K562 (cell line): ENCODE data around the gene PHKB. TPM values are rescaled to one million over a fixed set of nuclear protein-coding genes. Genes with fewer than 3 reads are reported as not detected.
A peak's percentile ranks its signal among the peaks of the same experiment; 100 is the strongest.

ENCODE experiments used
- ATAC-seq: fragments of 200-7000 bp; cut with Tn5 transposase; 3 replicates; pipeline ENCODE4 v1.9.1; 2020; ENCODE audit warnings: moderate library complexity
- BruUV-seq: library from RNA; stranded (reverse); fragments of 400-500 nt; replicated peaks from 2 replicates; lab custom pipeline; 2021; lab: Mats Ljungman, UMichigan
- CTCF ChIA-PET: fragments of 300-600 bp; formaldehyde crosslinking; extraction: SDS; loops from one replicate; lab custom pipeline; 2021; ENCODE audit warnings: low intra/inter-chr PET ratio; lab: Yijun Ruan, JAX
- POLR2A ChIA-PET: fragments of 300-600, 350-650 bp; sonication (Branson Sonifier 250); formaldehyde crosslinking; extraction: SDS; loops from one replicate; lab custom pipeline; 2021; ENCODE audit warnings: antibody characterized with exemption, inconsistent platforms; lab: Yijun Ruan, JAX
- DNase-seq, 4 experiments: peaks; one replicate each; pipeline versions ENCODE4 v3.0.0 to v3.0.0-alpha.2; 2011 to 2018; ENCODE audit warnings: low spot score in 3 of 4, mixed read lengths in 3 of 4; ENCODE audit errors: extremely low read depth in 1 of 4
- FAIRE-seq: peaks from 2 replicates; lab custom pipeline; 2011; peaks lifted over from hg19 to GRCh38; lab: Jason Lieb, UNC
- H2AFZ ChIP-seq: 2 replicates; pipeline ENCODE4 v1.6.0; 2011; ENCODE audit warnings: low read depth, low read length, control low read depth, inconsistent platforms
- H3K27ac ChIP-seq: fragments of 200-600 bp; 3 replicates; pipeline ENCODE4 v1.8.0; 2011; ENCODE audit warnings: low read depth, mild to moderate bottlenecking, control low read depth, inconsistent platforms, low read length, moderate library complexity, mixed read lengths; ENCODE audit errors: extremely low read depth
- H3K27me3 ChIP-seq, 2 experiments: fragments of 300-600 bp in 1 of 2; 2 replicates in 1 of 2; 3 replicates in 1 of 2; pipeline versions ENCODE4 v1.6.0 to v1.8.0; 2011; ENCODE audit warnings: inconsistent platforms in 2 of 2, low read length in 2 of 2, mild to moderate bottlenecking in 1 of 2, mixed read lengths in 1 of 2, moderate library complexity in 1 of 2; ENCODE audit not compliant: control insufficient read depth in 2 of 2, insufficient read depth in 2 of 2
- H3K36me3 ChIP-seq: fragments of 300-600 bp; 3 replicates; pipeline ENCODE4 v1.8.0; 2011; ENCODE audit warnings: mild to moderate bottlenecking, low read length, inconsistent platforms; ENCODE audit not compliant: control insufficient read depth, insufficient read depth
- H3K4me1 ChIP-seq, 2 experiments: fragments of 200-600 bp in 1 of 2; replicated peaks in 1 of 2; 2 replicates in 1 of 2; 3 replicates in 1 of 2; pipeline versions ENCODE4 v1.5.1 to v1.8.0; 2011; ENCODE audit warnings: inconsistent platforms in 2 of 2, low read length in 2 of 2, mild to moderate bottlenecking in 1 of 2, mixed read lengths in 1 of 2, moderate library complexity in 1 of 2; ENCODE audit not compliant: control insufficient read depth in 2 of 2, insufficient read depth in 2 of 2
- H3K4me2 ChIP-seq: 2 replicates; pipeline ENCODE4 v1.6.1; 2011; ENCODE audit warnings: low read length, control low read depth, inconsistent platforms, mixed read lengths; ENCODE audit not compliant: insufficient read depth
- H3K4me3 ChIP-seq: fragments of 200-600 bp; sonication (generic), shearing (Covaris generic); 2 replicates; pipeline ENCODE4 v1.5.1; 2016; ENCODE audit warnings: control low read depth, inconsistent platforms
- H3K79me2 ChIP-seq: fragments of 200-600 bp; 3 replicates; pipeline ENCODE4 v1.8.0; 2011; ENCODE audit warnings: low read length, inconsistent platforms; ENCODE audit not compliant: control insufficient read depth, insufficient read depth
- H3K9ac ChIP-seq, 2 experiments: 2 replicates each; pipeline versions ENCODE4 v1.6.0 to v1.6.1; 2011; ENCODE audit warnings: low read depth in 2 of 2, low read length in 2 of 2, control low read depth in 1 of 2, inconsistent platforms in 1 of 2, mild to moderate bottlenecking in 1 of 2, mixed read lengths in 1 of 2; ENCODE audit not compliant: insufficient read depth in 1 of 2
- H3K9me1 ChIP-seq: one replicate; pipeline ENCODE4 v1.6.0; 2011; ENCODE audit warnings: inconsistent platforms, mild to moderate bottlenecking, low read length, moderate library complexity; ENCODE audit not compliant: control insufficient read depth, insufficient read depth
- H3K9me3 ChIP-seq: replicated peaks from 2 replicates; pipeline ENCODE4 v1.5.1; 2011; ENCODE audit warnings: low read depth, low read length, inconsistent platforms; ENCODE audit not compliant: control insufficient read depth, insufficient read depth
- H4K20me1 ChIP-seq: replicated peaks from 2 replicates; pipeline ENCODE4 v1.6.1; 2011; ENCODE audit warnings: low read length, inconsistent platforms, mixed read lengths; ENCODE audit not compliant: control insufficient read depth, insufficient read depth
- BMI1 ChIP-seq: fragments of 150-350 bp; IDR thresholded peaks from 2 replicates; pipeline ENCODE4 v1.6.1; 2014; ENCODE audit warnings: low read length
- BRD9 ChIP-seq: fragments of 450-650 bp; IDR thresholded peaks from 2 replicates; pipeline ENCODE4 v1.6.1; 2018; ENCODE audit warnings: low read depth; ENCODE audit not compliant: partially characterized antibody
- EP400 ChIP-seq: fragments of 450-650 bp; IDR thresholded peaks from 2 replicates; pipeline ENCODE4 v1.6.1; 2017; ENCODE audit warnings: antibody characterized with exemption, mild to moderate bottlenecking, moderate library complexity
- L3MBTL2 ChIP-seq: fragments of 450-650 bp; IDR thresholded peaks from 2 replicates; pipeline ENCODE4 v1.6.1; 2016; ENCODE audit warnings: mild to moderate bottlenecking, moderate library complexity
- MYC ChIP-seq, 2 experiments: fragments of 250-450 bp in 1 of 2; sonication (Bioruptor Pico) in 1 of 2; IDR thresholded peaks; 2 replicates each; pipeline versions ENCODE4 v1.5.1 to v1.6.1; 2012 to 2021; ENCODE audit warnings: low read depth in 2 of 2, borderline replicate concordance in 1 of 2, improper control_type of control experiment in 1 of 2, low read length in 1 of 2, mild to moderate bottlenecking in 1 of 2, moderate library complexity in 1 of 2
- PHF8 ChIP-seq: fragments of 200-600 bp; sonication (generic); IDR thresholded peaks from 2 replicates; pipeline ENCODE4 v1.6.1; 2012; ENCODE audit warnings: mixed run types, mild to moderate bottlenecking, inconsistent platforms, low read length, moderate library complexity, borderline replicate concordance
- POLR2A ChIP-seq: fragments of 450-650 bp; conservative IDR thresholded peaks from 2 replicates; pipeline ENCODE4 v1.6.1; 2016
- PTRF ChIP-seq: fragments of 450-650 bp; IDR thresholded peaks from 2 replicates; pipeline ENCODE4 v1.6.1; 2016; ENCODE audit warnings: mild to moderate bottlenecking, missing genetic modification characterization, missing compliant biosample characterization
- SLC30A9 ChIP-seq: fragments of 250-450 bp; sonication (Bioruptor Pico); IDR thresholded peaks from 2 replicates; pipeline ENCODE4 v1.8.0; 2022; ENCODE audit warnings: mild to moderate bottlenecking, moderate library complexity
- SMAD1 ChIP-seq: fragments of 150-350 bp; IDR thresholded peaks from 2 replicates; pipeline ENCODE4 v1.6.1; 2014; ENCODE audit warnings: low read length, low read depth; ENCODE audit not compliant: partially characterized antibody
- SPI1 ChIP-seq: IDR thresholded peaks from 2 replicates; pipeline ENCODE4 v1.6.1; 2011; ENCODE audit warnings: low read depth, low read length, control low read depth, borderline replicate concordance
- TBP ChIP-seq: optimal IDR thresholded peaks from 2 replicates; pipeline ENCODE3; 2011; ENCODE audit warnings: low read depth, low read length, improper control_type of control experiment
- ZNF184 ChIP-seq: sonication (generic); formaldehyde crosslinking; IDR thresholded peaks from 2 replicates; pipeline ENCODE4 v1.5.0; 2020; ENCODE audit warnings: missing genetic modification reagents
- WGBS: fragments of 100-300 bp; shearing (Covaris generic); methylation state at CpG from one replicate; pipeline ENCODE4 v1.1.6; 2016; ENCODE audit warnings: low coverage, mixed read lengths; ENCODE audit not compliant: insufficient coverage; ENCODE audit errors: missing lambda C conversion rate; 5-methylcytosine and 5-hydroxymethylcytosine counted together
- in situ Hi-C: fragments of 300-500 bp; cut with MboI; formaldehyde crosslinking; loops from 4 replicates; pipeline ENCODE4 v1.15.0; 2018; ENCODE audit warnings: inconsistent platforms, mixed read lengths
- intact Hi-C: fragments of 100-400 bp; cut with micrococcal nuclease; formaldehyde crosslinking; loops from 2 replicates; pipeline ENCODE4 v1.14.2; 2022
- polyA plus RNA-seq, 8 experiments: library from polyadenylated mRNA; depleted of rRNA in 4 of 8; stranded (reverse) in 5 of 8; unstranded in 3 of 8; fragments of >200 nt; fragmentation: Nextera tagmentation in 2 of 8; fragmentation: Illumina TruSeq in 1 of 8; extraction: Ambion mirVana in 2 of 8; extraction: Trizol in 1 of 8; gene quantifications; 2 replicates each; pipeline versions ENCODE4 v1.2.1 to v1.2.3, GENCODE V29; 2011 to 2014; ENCODE audit warnings: inconsistent platforms in 1 of 8, missing spikeins in 1 of 8
- total RNA-seq, 7 experiments: library from RNA; depleted of rRNA in 6 of 7; stranded (reverse); fragments of >200 nt in 6 of 7; fragmentation: Illumina TruSeq in 2 of 7; extraction: Trizol in 2 of 7; gene quantifications; 2 replicates each; pipeline versions ENCODE4 v1.2.1 to v1.2.3, GENCODE V29; 2011 to 2021; ENCODE audit warnings: low replicate concordance in 1 of 7
- TF ChIP-seq, protein P1 (sequence below): IDR thresholded peaks from 2 replicates; pipeline ENCODE4 v1.6.1; 2016; ENCODE audit warnings: missing genetic modification characterization, missing compliant biosample characterization
- TF ChIP-seq, protein P2 (sequence below), 2 experiments: fragments of 450-650 bp; IDR thresholded peaks; 2 replicates each; pipeline ENCODE4 v1.6.1; 2016
- TF ChIP-seq, protein P3 (sequence below): sonication (generic); formaldehyde crosslinking; IDR thresholded peaks from 2 replicates; pipeline ENCODE4 v1.8.0; 2022; ENCODE audit warnings: mild to moderate bottlenecking, low read depth, missing genetic modification reagents

The PHKB gene
- total and polyA plus RNA-seq, 9 of the 15 experiments (the other 6 are each of a cell fraction or from before 2014, with no cell fraction given), result 24.7 to 92.3 (median 67.0) TPM

DNA sequence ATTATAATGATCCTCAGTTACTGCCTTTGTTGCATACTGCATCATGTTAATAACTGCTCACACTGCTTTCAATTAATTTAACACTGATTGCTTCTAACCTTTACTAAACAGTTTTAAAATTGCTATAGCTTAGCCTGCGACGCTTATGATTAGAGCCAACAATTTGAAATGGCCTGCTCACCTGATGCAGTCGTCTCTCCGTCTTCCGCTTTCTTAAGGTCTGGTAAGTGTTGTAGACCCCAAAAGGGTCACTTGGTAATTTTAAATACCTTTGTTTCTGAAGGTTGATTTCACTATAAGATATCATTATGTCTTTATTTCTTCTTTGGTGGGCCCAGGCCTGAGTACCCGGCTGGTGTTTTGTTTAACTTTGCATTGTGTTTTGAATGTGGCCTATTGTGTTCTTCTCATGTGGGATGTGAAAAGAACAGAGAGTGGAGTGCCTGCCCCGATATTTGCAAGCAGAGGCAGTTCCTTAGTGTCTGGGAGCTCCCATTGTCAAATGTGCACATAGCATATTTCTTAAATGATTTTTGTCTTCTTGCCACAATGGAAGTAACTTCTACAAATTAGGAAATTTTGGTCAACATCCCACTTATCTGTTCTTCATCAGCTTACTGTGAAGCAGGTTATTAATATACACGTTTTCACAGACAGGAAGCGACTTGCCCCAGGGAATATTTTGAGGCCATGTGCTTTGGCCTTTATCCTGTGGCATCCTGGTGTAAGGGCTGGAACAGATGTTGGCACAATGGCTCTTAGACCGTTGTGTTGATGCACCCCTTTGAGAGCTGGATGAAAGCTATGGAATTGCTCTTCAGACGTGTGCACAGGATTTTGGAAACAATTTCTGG is 2.9 kb downstream of the PHKB start:
- Histone ChIP-seq H3K9me3 (no peaks in the 10 kb centered on the region), H3K4me2 (peak overlapping the region; percentile 87), H3K9me1 (no peaks in the 10 kb centered on the region), H3K36me3 (peaks cover 26% of the 10 kb centered on the region; the same call in 2 of the 3 replicates), H3K9ac (peak overlapping the region; percentile 77 to 98; a peak in 3 of 4 replicates), H3K27ac (peak overlapping the region; percentile 99), H4K20me1 (no peaks in the 10 kb centered on the region), H3K4me1 (peaks cover 0 to 34% of the 10 kb centered on the region in 2 experiments; a peak in 4 of 5 replicates), H2AFZ (peak overlapping the region; percentile 51), H3K4me3 (peak overlapping the region; percentile 56), H3K79me2 (peaks cover 93% of the 10 kb centered on the region), H3K27me3 (no peaks in the 10 kb centered on the region)
- ChIA-PET CTCF (no interaction called here), POLR2A (interaction anchor here (0.7 kb wide), 2 partner anchors 201 to 459 kb away, joined by 3 read pairs; no protein-coding TSS in a partner anchor)
- no TSS peak for BruUV-seq
- in situ Hi-C loops (no loop called here), intact Hi-C loops (loop anchor here (2.0 to 10.0 kb wide), 5 partner anchors 29 to 322 kb away; partner anchors contain the start of gene NETO2)
- DNase-seq, result peak in 1 of 4 experiments; percentile 54
- ATAC-seq, result peak; percentile 9
- WGBS, result 3% methylated on average over 11 of the region's 11 CpGs
- FAIRE-seq, result no peak
- TF ChIP-seq, protein P1, sequence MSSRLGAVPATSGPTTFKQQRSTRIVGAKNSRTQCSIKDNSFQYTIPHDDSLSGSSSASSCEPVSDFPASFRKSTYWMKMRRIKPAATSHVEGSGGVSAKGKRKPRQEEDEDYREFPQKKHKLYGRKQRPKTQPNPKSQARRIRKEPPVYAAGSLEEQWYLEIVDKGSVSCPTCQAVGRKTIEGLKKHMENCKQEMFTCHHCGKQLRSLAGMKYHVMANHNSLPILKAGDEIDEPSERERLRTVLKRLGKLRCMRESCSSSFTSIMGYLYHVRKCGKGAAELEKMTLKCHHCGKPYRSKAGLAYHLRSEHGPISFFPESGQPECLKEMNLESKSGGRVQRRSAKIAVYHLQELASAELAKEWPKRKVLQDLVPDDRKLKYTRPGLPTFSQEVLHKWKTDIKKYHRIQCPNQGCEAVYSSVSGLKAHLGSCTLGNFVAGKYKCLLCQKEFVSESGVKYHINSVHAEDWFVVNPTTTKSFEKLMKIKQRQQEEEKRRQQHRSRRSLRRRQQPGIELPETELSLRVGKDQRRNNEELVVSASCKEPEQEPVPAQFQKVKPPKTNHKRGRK (tag), result no peak
- no peak for TF ChIP-seq SLC30A9 (CRISPR knock-in tag)
- TF ChIP-seq, protein P2, sequence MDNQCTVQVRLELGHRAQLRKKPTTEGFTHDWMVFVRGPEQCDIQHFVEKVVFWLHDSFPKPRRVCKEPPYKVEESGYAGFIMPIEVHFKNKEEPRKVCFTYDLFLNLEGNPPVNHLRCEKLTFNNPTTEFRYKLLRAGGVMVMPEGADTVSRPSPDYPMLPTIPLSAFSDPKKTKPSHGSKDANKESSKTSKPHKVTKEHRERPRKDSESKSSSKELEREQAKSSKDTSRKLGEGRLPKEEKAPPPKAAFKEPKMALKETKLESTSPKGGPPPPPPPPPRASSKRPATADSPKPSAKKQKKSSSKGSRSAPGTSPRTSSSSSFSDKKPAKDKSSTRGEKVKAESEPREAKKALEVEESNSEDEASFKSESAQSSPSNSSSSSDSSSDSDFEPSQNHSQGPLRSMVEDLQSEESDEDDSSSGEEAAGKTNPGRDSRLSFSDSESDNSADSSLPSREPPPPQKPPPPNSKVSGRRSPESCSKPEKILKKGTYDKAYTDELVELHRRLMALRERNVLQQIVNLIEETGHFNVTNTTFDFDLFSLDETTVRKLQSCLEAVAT (IDR thresholded peaks at IDR 0.05), result peak; percentile 62 to 66; a peak in 2 of 4 replicates
- no peak for TF ChIP-seq ZNF184 (CRISPR knock-in tag)
- no peak for TF ChIP-seq SMAD1
- peak; percentile 83 for TF ChIP-seq MYC (IDR thresholded peaks at IDR 0.05; ENCODE audit: low read depth, low read length)
- no peak for TF ChIP-seq MYC (CRISPR knock-in tag; IDR thresholded peaks at IDR 0.05; ENCODE audit: borderline replicate concordance, low read depth)
- TF ChIP-seq EP400, result peak; percentile 67; the same call in 1 of the 2 replicates
- TF ChIP-seq TBP, result peak; percentile 13
- peak; percentile 50; the same call in 1 of the 2 replicates for TF ChIP-seq SPI1
- TF ChIP-seq L3MBTL2, result peak; percentile 58; the same call in 1 of the 2 replicates
- no peak for TF ChIP-seq BMI1
- TF ChIP-seq, protein P3, sequence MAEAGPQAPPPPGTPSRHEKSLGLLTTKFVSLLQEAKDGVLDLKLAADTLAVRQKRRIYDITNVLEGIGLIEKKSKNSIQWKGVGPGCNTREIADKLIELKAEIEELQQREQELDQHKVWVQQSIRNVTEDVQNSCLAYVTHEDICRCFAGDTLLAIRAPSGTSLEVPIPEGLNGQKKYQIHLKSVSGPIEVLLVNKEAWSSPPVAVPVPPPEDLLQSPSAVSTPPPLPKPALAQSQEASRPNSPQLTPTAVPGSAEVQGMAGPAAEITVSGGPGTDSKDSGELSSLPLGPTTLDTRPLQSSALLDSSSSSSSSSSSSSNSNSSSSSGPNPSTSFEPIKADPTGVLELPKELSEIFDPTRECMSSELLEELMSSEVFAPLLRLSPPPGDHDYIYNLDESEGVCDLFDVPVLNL (CRISPR knock-in tag), result no peak
- TF ChIP-seq BRD9, result peak; percentile 37
- peak; percentile 12; the same call in 1 of the 2 replicates for TF ChIP-seq POLR2A
- TF ChIP-seq PTRF (tag), result no peak
- TF ChIP-seq PHF8, result peak; percentile 14; the same call in 1 of the 2 replicates
